Measurements from ENCODE around the gene YIF1A. TPM values are rescaled to one million over a fixed set of nuclear protein-coding genes. Genes with fewer than 3 reads are reported as not detected.

YIF1A gene
- total and polyA plus RNA-seq, 4 donors: 93.0 to 136 (median 117) TPM

DNA sequence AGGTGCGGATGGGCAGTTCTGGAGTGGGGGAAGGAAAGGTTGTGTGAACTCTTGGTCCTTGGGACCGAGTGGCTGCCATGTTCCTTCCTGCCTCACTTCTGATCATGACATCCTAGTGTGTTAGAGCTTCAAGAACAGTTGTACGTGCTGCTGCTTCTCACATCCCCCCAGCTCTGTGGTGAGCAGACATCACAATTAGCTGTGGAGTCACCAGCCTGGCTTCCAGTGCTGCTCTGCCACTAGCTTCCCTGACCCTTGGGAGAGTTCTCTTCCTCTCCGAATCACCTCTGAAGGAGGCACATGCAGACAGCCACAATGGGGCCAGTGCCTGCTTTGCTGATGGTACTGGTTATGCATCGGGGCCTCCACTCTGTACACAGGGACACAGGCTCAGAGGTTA is 26.8 kb downstream of the YIF1A start:
- TF ChIP-seq RXRA (IDR thresholded peaks at IDR 0.05): no peak
- no peak for TF ChIP-seq NR2F2 (IDR thresholded peaks at IDR 0.05)
- no peak for TF ChIP-seq JUND (IDR thresholded peaks at IDR 0.05)
- TF ChIP-seq, protein P1, sequence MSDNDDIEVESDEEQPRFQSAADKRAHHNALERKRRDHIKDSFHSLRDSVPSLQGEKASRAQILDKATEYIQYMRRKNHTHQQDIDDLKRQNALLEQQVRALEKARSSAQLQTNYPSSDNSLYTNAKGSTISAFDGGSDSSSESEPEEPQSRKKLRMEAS (IDR thresholded peaks at IDR 0.05): no peak
- WGBS: 96% methylated on average over 5 of the region's 5 CpGs
- DNase-seq (ENCODE audit: low spot score): no peak
- H3K9ac ChIP-seq (ENCODE audit: low read depth in 1 of 2, low read length in 2 of 2): no peak overlapping the region
- H3K9me3 ChIP-seq (ENCODE audit: control insufficient read depth in 4 of 4, low read length in 3 of 4): no peaks in the 10 kb centered on the region
- H3K27me3 ChIP-seq (ENCODE audit: control insufficient read depth in 4 of 4, insufficient read depth in 4 of 4, low read length in 3 of 4): no peaks in the 10 kb centered on the region
- H3K4me3 ChIP-seq (ENCODE audit: low read depth in 1 of 3, low read length in 3 of 3): no peak overlapping the region
- H3K27ac ChIP-seq (ENCODE audit: low read depth in 1 of 2, low read length in 2 of 2): no peak overlapping the region
- H3K4me1 ChIP-seq (ENCODE audit: control insufficient read depth in 4 of 4, insufficient read depth in 4 of 4, low read length in 3 of 4): peaks cover 0 to 15% (median 8%) of the 10 kb centered on the region in 4 donors
- H3K36me3 ChIP-seq (ENCODE audit: control insufficient read depth in 4 of 4, insufficient read depth in 3 of 4, low read depth in 1 of 4, low read length in 3 of 4): peaks cover 0 to 6% (median 2%) of the 10 kb centered on the region in 4 donors

DNA sequence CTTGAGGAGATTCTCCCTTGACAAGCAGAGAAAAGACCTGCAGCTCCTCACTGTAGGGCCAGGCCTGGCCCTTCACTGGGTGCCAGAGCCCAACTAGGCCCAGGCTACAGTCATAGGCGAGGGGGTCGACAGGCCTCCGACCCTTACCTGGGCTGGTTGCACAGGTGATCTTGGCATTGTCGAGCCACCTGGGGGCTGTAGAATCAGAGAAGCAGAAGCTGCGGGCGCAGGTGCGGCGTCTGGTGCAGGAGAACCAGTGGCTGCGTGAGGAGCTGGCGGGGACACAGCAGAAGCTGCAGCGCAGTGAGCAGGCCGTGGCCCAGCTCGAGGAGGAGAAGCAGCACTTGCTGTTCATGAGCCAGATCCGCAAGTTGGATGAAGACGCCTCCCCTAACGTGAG is 27.4 kb downstream of the YIF1A start:
- no peak for DNase-seq (ENCODE audit: low spot score)
- Histone ChIP-seq H3K9me3 (ENCODE audit: control insufficient read depth in 4 of 4, low read length in 3 of 4) (no peaks in the 10 kb centered on the region), H3K4me3 (ENCODE audit: low read depth in 1 of 3, low read length in 3 of 3) (no peak overlapping the region), H3K27me3 (ENCODE audit: control insufficient read depth in 4 of 4, insufficient read depth in 4 of 4, low read length in 3 of 4) (no peaks in the 10 kb centered on the region), H3K27ac (ENCODE audit: low read depth in 1 of 2, low read length in 2 of 2) (no peak overlapping the region), H3K9ac (ENCODE audit: low read depth in 1 of 2, low read length in 2 of 2) (no peak overlapping the region), H3K36me3 (ENCODE audit: control insufficient read depth in 4 of 4, insufficient read depth in 3 of 4, low read depth in 1 of 4, low read length in 3 of 4) (peaks cover 0 to 6% (median 2%) of the 10 kb centered on the region in 4 donors), H3K4me1 (ENCODE audit: control insufficient read depth in 4 of 4, insufficient read depth in 4 of 4, low read length in 3 of 4) (peaks cover 2 to 16% (median 9%) of the 10 kb centered on the region in 4 donors)
- TF ChIP-seq HNF4A (conservative IDR thresholded peaks at IDR 0.05) (no peak), GABPA (IDR thresholded peaks at IDR 0.05 in 1 of 2, conservative IDR thresholded peaks at IDR 0.05 in 1 of 2) (no peak), FOXA2 (IDR thresholded peaks at IDR 0.05) (no peak)
- WGBS: 96% methylated on average over 16 of the region's 16 CpGs

DNA sequence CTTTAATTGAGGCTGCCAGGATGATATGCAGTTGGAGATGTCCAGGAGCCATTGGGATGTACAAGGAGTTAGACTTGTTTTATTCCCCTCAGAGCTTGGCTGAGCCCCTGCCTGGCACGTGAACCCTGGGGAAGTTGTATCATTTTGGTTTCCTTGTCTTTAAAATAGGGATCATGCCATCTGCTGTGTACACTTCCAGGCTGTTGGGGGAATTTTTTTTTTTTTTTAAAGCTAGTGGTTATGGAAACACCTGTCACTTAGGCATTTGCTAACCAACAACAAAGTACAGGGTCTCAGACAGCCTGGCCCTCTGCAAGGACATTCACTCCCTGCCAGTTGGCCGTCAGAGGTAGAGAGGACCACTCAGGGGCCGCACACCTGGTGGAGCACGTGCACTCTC is 29.0 kb downstream of the YIF1A start:
- Histone ChIP-seq H3K27ac (ENCODE audit: low read depth in 1 of 2, low read length in 2 of 2) (no peak overlapping the region), H3K9ac (ENCODE audit: low read depth in 1 of 2, low read length in 2 of 2) (no peak overlapping the region), H3K4me1 (ENCODE audit: control insufficient read depth in 4 of 4, insufficient read depth in 4 of 4, low read length in 3 of 4) (peaks cover 2 to 16% (median 9%) of the 10 kb centered on the region in 4 donors), H3K36me3 (ENCODE audit: control insufficient read depth in 4 of 4, insufficient read depth in 3 of 4, low read depth in 1 of 4, low read length in 3 of 4) (peaks cover 0 to 6% (median 2%) of the 10 kb centered on the region in 4 donors), H3K9me3 (ENCODE audit: control insufficient read depth in 4 of 4, low read length in 3 of 4) (no peaks in the 10 kb centered on the region), H3K27me3 (ENCODE audit: control insufficient read depth in 4 of 4, insufficient read depth in 4 of 4, low read length in 3 of 4) (no peaks in the 10 kb centered on the region), H3K4me3 (ENCODE audit: low read depth in 1 of 3, low read length in 3 of 3) (no peak overlapping the region)
- DNase-seq (ENCODE audit: low spot score): no peak
- whole genome bisulfite sequencing: 91% methylated on average over 4 of the region's 4 CpGs
- TF ChIP-seq, protein P2, sequence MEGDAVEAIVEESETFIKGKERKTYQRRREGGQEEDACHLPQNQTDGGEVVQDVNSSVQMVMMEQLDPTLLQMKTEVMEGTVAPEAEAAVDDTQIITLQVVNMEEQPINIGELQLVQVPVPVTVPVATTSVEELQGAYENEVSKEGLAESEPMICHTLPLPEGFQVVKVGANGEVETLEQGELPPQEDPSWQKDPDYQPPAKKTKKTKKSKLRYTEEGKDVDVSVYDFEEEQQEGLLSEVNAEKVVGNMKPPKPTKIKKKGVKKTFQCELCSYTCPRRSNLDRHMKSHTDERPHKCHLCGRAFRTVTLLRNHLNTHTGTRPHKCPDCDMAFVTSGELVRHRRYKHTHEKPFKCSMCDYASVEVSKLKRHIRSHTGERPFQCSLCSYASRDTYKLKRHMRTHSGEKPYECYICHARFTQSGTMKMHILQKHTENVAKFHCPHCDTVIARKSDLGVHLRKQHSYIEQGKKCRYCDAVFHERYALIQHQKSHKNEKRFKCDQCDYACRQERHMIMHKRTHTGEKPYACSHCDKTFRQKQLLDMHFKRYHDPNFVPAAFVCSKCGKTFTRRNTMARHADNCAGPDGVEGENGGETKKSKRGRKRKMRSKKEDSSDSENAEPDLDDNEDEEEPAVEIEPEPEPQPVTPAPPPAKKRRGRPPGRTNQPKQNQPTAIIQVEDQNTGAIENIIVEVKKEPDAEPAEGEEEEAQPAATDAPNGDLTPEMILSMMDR (IDR thresholded peaks at IDR 0.05; ENCODE audit: low read depth, low read length, missing input control): no peak
- TF ChIP-seq FOXA2 (IDR thresholded peaks at IDR 0.05) (no peak), GABPA (IDR thresholded peaks at IDR 0.05 in 1 of 2, conservative IDR thresholded peaks at IDR 0.05 in 1 of 2) (no peak), EGR1 (IDR thresholded peaks at IDR 0.05; ENCODE audit: low read depth in 2 of 2) (no peak), HNF4A (conservative IDR thresholded peaks at IDR 0.05) (no peak), JUND (IDR thresholded peaks at IDR 0.05) (no peak), TAF1 (conservative IDR thresholded peaks at IDR 0.05) (no peak)
- TF ChIP-seq, protein P1 (IDR thresholded peaks at IDR 0.05): no peak
- TF ChIP-seq, protein P3, sequence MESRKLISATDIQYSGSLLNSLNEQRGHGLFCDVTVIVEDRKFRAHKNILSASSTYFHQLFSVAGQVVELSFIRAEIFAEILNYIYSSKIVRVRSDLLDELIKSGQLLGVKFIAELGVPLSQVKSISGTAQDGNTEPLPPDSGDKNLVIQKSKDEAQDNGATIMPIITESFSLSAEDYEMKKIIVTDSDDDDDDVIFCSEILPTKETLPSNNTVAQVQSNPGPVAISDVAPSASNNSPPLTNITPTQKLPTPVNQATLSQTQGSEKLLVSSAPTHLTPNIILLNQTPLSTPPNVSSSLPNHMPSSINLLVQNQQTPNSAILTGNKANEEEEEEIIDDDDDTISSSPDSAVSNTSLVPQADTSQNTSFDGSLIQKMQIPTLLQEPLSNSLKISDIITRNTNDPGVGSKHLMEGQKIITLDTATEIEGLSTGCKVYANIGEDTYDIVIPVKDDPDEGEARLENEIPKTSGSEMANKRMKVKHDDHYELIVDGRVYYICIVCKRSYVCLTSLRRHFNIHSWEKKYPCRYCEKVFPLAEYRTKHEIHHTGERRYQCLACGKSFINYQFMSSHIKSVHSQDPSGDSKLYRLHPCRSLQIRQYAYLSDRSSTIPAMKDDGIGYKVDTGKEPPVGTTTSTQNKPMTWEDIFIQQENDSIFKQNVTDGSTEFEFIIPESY (IDR thresholded peaks at IDR 0.05): no peak
